ENCODE results near the gene FALEC.
A peak's percentile ranks its signal among the peaks of the same experiment; 100 is the strongest.

FALEC gene

GRCh38 chr1:150548632-150549495 lies 33.3 kb downstream of the FALEC start, which contains the start of gene ADAMTSL4:
Gene ADAMTSL4 (plus strand): TSS chr1:150549408. CDS start chr1:150552289, 2,881 bp downstream.
- no peak for DNase-seq (ENCODE audit: low read depth)
- peak within 1 kb of the TSS; percentile 54 for H3K4me3 ChIP-seq (ENCODE audit: control insufficient read depth, low read depth, low read length)
- TF ChIP-seq, protein P1, sequence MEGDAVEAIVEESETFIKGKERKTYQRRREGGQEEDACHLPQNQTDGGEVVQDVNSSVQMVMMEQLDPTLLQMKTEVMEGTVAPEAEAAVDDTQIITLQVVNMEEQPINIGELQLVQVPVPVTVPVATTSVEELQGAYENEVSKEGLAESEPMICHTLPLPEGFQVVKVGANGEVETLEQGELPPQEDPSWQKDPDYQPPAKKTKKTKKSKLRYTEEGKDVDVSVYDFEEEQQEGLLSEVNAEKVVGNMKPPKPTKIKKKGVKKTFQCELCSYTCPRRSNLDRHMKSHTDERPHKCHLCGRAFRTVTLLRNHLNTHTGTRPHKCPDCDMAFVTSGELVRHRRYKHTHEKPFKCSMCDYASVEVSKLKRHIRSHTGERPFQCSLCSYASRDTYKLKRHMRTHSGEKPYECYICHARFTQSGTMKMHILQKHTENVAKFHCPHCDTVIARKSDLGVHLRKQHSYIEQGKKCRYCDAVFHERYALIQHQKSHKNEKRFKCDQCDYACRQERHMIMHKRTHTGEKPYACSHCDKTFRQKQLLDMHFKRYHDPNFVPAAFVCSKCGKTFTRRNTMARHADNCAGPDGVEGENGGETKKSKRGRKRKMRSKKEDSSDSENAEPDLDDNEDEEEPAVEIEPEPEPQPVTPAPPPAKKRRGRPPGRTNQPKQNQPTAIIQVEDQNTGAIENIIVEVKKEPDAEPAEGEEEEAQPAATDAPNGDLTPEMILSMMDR (IDR thresholded peaks at IDR 0.05; ENCODE audit: control insufficient read depth, insufficient read depth, low read depth, low read length, missing control alignments), result peak; percentile 17

DNA sequence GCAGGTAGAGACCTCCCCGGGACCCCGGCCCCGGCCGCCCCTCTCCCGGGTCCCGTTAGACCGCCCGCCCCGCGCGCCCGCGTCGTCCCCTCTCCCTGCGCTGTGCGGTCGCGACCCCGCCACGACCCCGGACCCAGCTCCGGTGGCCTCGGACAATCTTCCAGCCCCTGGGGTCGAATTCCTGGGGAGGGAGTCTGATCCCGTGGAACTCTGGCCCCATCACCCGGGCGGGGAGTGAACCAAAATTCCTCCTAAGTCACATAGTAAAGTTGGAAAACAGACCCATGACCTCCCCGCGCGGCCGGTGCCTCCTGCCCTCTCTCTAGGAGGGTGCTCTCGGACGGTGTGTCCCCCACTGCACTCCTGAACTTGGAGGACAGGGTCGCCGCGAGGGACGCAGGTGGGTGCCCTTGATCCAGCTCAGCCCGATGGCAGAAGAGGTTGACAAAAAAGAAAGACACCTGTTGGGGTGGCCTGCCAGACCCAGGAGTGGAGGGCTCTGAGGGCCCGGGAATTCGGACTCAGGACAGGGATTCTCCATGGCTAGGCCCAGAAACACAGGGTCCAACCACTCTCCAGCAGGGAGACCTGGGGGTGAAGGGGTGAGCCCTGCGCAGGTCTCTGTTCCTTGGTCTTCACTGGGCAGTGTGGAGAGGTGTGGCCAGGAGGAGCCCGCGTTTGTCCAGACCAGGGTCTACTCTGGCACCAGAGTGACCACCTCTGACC lies 34.1 kb downstream of the FALEC start:
- TF ChIP-seq, protein P1 (IDR thresholded peaks at IDR 0.05; ENCODE audit: control insufficient read depth, insufficient read depth, low read depth, low read length, missing control alignments), result peak; percentile 27
- peak overlapping the region; percentile 54 for H3K4me3 ChIP-seq (ENCODE audit: control insufficient read depth, low read depth, low read length)
- DNase-seq (ENCODE audit: low read depth), result no peak

GRCh38 chr1:150550222-150551050 lies 34.9 kb downstream of the FALEC start:
- peak overlapping the region; percentile 10; the same call in 1 of the 2 replicates for H3K4me3 ChIP-seq (ENCODE audit: control insufficient read depth, low read depth, low read length)
- TF ChIP-seq, protein P1 (IDR thresholded peaks at IDR 0.05; ENCODE audit: control insufficient read depth, insufficient read depth, low read depth, low read length, missing control alignments), result no peak
- DNase-seq (ENCODE audit: low read depth), result no peak

GRCh38 chr1:150551051-150551783 lies 35.7 kb downstream of the FALEC start:
- DNase-seq (ENCODE audit: low read depth), result no peak
- H3K4me3 ChIP-seq (ENCODE audit: control insufficient read depth, low read depth, low read length), result no peak overlapping the region
- TF ChIP-seq, protein P1 (IDR thresholded peaks at IDR 0.05; ENCODE audit: control insufficient read depth, insufficient read depth, low read depth, low read length, missing control alignments), result no peak

DNA sequence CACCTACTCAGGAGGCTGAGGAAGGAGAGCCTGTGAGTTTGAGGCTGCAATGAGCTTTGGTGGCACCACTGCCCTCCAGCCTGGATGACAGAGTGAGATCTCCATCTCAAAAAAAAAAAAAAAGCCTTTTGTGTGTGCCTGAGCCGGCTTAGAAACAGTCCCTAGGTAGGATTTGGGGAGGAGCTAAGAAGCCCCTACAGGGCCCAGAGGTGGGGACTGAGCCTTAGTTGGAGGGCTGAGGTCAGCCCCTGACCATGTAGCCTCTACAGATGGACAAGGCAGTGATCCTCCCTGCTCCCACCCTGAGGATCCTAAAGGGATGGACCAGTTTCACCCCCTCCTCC lies 36.2 kb downstream of the FALEC start:
- TF ChIP-seq, protein P1 (IDR thresholded peaks at IDR 0.05; ENCODE audit: control insufficient read depth, insufficient read depth, low read depth, low read length, missing control alignments), result no peak
- no peak for DNase-seq (ENCODE audit: low read depth)
- no peak overlapping the region for H3K4me3 ChIP-seq (ENCODE audit: control insufficient read depth, low read depth, low read length)
